ENCODE data around the gene EXT2. TPM values are rescaled to one million over a fixed set of nuclear protein-coding genes. Genes with fewer than 3 reads are reported as not detected.

Gene EXT2
- total RNA-seq, 1 experiment from 2014 or later: 67.3 TPM

DNA sequence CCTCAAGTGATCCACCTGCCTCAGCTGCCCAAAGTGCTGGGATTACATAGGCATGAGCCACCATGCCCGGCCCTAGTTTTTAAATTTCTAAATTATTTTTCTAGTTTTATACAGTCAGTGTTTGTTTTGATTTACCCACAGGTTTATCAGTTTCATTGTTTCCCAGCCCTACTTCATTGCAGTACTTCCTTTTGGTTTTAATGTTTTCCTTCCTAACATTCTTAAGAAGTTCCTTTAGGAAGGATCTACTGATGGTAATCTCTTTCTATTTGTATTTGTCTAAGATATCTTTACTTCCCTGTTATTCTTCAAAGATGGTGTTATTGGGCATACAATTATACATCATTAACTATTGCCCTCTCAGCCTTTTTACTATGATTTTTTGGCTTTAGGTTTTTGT lies 4.9 kb upstream of the EXT2 start:
- intact Hi-C loops (cut with micrococcal nuclease; ENCODE audit: unreplicated experiment): loop anchor here (5.0 kb wide), 2 partner anchors 198 to 447 kb away; no protein-coding TSS in a partner anchor
- peaks cover 16% of the 10 kb centered on the region for H3K4me1 Mint-ChIP-seq (ENCODE audit: low read depth, unreplicated experiment)
- CTCF ChIA-PET: interaction anchor here (0.6 kb wide), 1 partner anchor 442 kb away, joined by 3 read pairs; no protein-coding TSS in a partner anchor
- no peak for DNase-seq
- H3K9me3 Mint-ChIP-seq (ENCODE audit: low read depth, unreplicated experiment): peaks cover 3% of the 10 kb centered on the region
- H3K27ac Mint-ChIP-seq (ENCODE audit: unreplicated experiment): no peak overlapping the region
- no peaks in the 10 kb centered on the region for H3K27me3 Mint-ChIP-seq (ENCODE audit: unreplicated experiment)
- H3K36me3 Mint-ChIP-seq (ENCODE audit: insufficient read depth, unreplicated experiment): peaks cover 15% of the 10 kb centered on the region
- H3K4me3 Mint-ChIP-seq (ENCODE audit: low read depth, unreplicated experiment): no peak overlapping the region
- TF ChIP-seq, protein P1, sequence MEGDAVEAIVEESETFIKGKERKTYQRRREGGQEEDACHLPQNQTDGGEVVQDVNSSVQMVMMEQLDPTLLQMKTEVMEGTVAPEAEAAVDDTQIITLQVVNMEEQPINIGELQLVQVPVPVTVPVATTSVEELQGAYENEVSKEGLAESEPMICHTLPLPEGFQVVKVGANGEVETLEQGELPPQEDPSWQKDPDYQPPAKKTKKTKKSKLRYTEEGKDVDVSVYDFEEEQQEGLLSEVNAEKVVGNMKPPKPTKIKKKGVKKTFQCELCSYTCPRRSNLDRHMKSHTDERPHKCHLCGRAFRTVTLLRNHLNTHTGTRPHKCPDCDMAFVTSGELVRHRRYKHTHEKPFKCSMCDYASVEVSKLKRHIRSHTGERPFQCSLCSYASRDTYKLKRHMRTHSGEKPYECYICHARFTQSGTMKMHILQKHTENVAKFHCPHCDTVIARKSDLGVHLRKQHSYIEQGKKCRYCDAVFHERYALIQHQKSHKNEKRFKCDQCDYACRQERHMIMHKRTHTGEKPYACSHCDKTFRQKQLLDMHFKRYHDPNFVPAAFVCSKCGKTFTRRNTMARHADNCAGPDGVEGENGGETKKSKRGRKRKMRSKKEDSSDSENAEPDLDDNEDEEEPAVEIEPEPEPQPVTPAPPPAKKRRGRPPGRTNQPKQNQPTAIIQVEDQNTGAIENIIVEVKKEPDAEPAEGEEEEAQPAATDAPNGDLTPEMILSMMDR (IDR thresholded peaks at IDR 0.05; ENCODE audit: unreplicated experiment): no peak
- BruUV-seq (replicated peaks): no TSS peak

DNA sequence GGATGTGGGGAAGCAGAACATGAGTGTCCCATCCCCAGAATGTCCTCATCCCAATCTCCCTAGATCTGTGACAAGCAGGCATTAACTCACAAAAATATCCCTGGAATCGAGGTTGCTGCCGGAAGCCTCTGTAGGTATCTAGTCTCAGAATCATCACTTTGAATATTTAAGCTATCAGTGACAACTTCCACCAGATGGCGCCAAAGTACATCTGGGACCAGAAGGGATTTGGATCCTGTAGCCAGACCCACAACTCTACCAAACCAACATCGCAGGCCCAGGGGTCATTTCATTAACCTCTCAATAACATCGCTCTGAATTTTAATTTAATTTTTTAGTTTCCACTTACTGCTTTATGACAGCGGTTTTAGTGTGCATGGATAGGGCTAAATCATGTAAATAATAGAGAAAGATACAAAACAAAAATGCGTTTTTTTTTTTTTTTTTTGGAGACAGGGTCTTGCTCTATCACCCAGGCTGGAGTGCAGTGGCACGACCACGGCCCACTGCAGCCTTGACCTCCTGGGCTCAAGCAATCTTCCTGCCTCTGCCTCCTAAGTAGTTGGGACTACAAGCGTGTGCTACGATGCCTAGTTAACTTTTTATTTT lies 1.1 kb upstream of the EXT2 start:
- no TSS peak for BruUV-seq (replicated peaks)
- Mint-ChIP-seq H3K9me3 (ENCODE audit: low read depth, unreplicated experiment) (no peaks in the 10 kb centered on the region), H3K4me3 (ENCODE audit: low read depth, unreplicated experiment) (no peak overlapping the region), H3K36me3 (ENCODE audit: insufficient read depth, unreplicated experiment) (peaks cover 24% of the 10 kb centered on the region), H3K4me1 (ENCODE audit: low read depth, unreplicated experiment) (peaks cover 16% of the 10 kb centered on the region), H3K27ac (ENCODE audit: unreplicated experiment) (no peak overlapping the region), H3K27me3 (ENCODE audit: unreplicated experiment) (no peaks in the 10 kb centered on the region)
- intact Hi-C loops (cut with micrococcal nuclease; ENCODE audit: unreplicated experiment): loop anchor here (5.0 kb wide), 2 partner anchors 202 to 443 kb away; no protein-coding TSS in a partner anchor
- TF ChIP-seq, protein P1 (IDR thresholded peaks at IDR 0.05; ENCODE audit: unreplicated experiment): peak; percentile 50
- peak; percentile 75 for DNase-seq
- CTCF ChIA-PET: interaction anchor here (0.5 to 1.4 kb wide), 8 partner anchors 10 to 205 kb away, joined by 3 to 4 read pairs (median 4); no protein-coding TSS in a partner anchor

DNA sequence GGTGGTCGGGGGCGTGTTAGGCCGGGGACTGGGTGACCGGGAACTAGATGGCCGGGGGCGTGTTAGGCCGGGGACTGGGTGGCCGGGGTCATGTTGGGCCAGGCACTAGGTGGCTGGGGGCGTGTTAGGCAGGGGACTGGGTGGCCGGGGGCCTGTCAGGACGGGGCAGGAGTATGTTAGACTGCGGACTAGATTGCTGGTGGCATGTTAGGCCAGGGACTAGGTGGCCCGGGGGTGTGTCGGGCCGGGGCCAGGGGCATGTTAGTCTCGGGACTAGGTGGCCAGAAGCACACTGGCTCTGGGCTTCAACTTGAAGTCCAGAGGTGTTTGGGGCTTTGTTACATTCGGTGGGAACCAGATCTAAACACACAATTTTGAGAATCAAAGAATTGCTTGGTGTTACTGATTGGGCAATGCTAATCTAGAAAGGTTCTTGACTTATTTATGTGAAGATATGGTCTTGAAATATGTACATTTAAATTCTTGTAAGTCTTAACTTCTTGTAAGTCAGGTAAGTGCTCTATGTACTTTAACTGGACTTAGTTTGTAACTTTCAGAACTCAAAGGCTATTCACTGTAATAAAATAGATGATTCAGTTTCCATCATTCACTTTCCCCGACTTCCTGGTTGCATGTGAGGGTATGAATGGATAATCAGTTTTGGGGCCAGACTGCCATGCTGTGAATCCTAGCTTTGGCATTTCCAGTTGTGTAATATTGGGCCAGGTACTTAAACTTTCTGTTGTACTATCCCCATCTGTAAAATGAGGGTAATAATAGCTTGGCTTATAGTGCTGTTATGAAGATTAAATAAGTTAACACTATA lies 1.1 kb downstream of the EXT2 start:
- intact Hi-C loops (cut with micrococcal nuclease; ENCODE audit: unreplicated experiment): no loop called here
- no TSS peak for BruUV-seq (replicated peaks)
- H3K4me3 Mint-ChIP-seq (ENCODE audit: low read depth, unreplicated experiment): peak overlapping the region; percentile 82

DNA sequence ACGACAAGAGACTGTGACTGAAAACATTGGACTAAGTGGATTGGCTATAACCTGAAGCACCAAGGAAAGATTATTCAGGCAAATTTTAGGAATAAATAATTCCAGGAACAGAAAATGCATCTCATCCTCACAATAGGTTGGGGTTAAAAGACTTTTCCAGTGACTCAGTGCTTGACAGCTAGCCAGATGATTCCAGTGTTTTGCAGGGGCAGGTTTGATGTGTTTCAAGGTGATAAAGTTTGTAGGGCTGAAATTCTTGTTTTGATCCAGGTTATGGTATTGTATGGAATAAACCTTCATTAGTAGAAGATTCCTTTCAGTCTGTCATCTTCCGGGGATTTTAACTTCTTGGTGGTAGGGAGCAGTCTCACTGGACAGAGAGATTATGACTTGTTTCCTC lies 2.3 kb downstream of the EXT2 start:
- Mint-ChIP-seq H3K36me3 (ENCODE audit: insufficient read depth, unreplicated experiment) (peaks cover 24% of the 10 kb centered on the region), H3K9me3 (ENCODE audit: low read depth, unreplicated experiment) (no peaks in the 10 kb centered on the region), H3K4me3 (ENCODE audit: low read depth, unreplicated experiment) (no peak overlapping the region), H3K27ac (ENCODE audit: unreplicated experiment) (no peak overlapping the region), H3K27me3 (ENCODE audit: unreplicated experiment) (no peaks in the 10 kb centered on the region), H3K4me1 (ENCODE audit: low read depth, unreplicated experiment) (peaks cover 16% of the 10 kb centered on the region)
- intact Hi-C loops (cut with micrococcal nuclease; ENCODE audit: unreplicated experiment): no loop called here
- TF ChIP-seq, protein P1 (IDR thresholded peaks at IDR 0.05; ENCODE audit: unreplicated experiment): no peak
- no TSS peak for BruUV-seq (replicated peaks)
- CTCF ChIA-PET: interaction anchor here (0.7 kb wide), 1 partner anchor 195 kb away, joined by 3 read pairs; no protein-coding TSS in a partner anchor
- no peak for DNase-seq

More for the DNA sequence above, 1.1 kb downstream of the EXT2 start:
- H3K4me1 Mint-ChIP-seq (ENCODE audit: low read depth, unreplicated experiment): peaks cover 16% of the 10 kb centered on the region
- no peaks in the 10 kb centered on the region for H3K9me3 Mint-ChIP-seq (ENCODE audit: low read depth, unreplicated experiment)
- peak overlapping the region; percentile 47 for H3K27ac Mint-ChIP-seq (ENCODE audit: unreplicated experiment)
- H3K36me3 Mint-ChIP-seq (ENCODE audit: insufficient read depth, unreplicated experiment): peaks cover 24% of the 10 kb centered on the region
- H3K27me3 Mint-ChIP-seq (ENCODE audit: unreplicated experiment): no peaks in the 10 kb centered on the region
- TF ChIP-seq, protein P1 (IDR thresholded peaks at IDR 0.05; ENCODE audit: unreplicated experiment): no peak
- DNase-seq: no peak
- CTCF ChIA-PET: no interaction called here
